HCT116 (cell line): Measurements from ENCODE around the gene RNF31. TPM values are rescaled to one million over a fixed set of nuclear protein-coding genes. Genes with fewer than 3 reads are reported as not detected.

Source experiments
- ATAC-seq: fragments of 200-7000 bp; cut with Tn5 transposase; 2 replicates; pipeline ENCODE4 v1.9.1; 2020; ENCODE audit warnings: mild to moderate bottlenecking, moderate library complexity
- BruUV-seq: library from RNA; stranded (reverse); fragments of 400-500 nt; replicated peaks from 2 replicates; lab custom pipeline; 2021; lab: Mats Ljungman, UMichigan
- CTCF ChIA-PET: fragments of 300-600 bp; sonication (Branson Sonifier 250); formaldehyde crosslinking; loops from one replicate; lab custom pipeline; 2021; ENCODE audit warnings: antibody characterized with exemption; lab: Charles Lee
- POLR2A ChIA-PET: fragments of 300-600, 350-600 bp; sonication (Branson Sonifier 250); formaldehyde crosslinking; loops from one replicate; lab custom pipeline; 2021; ENCODE audit warnings: antibody characterized with exemption; lab: Charles Lee
- RAD21 ChIA-PET, 2 experiments: fragments of 300-600 bp; sonication (Branson Sonifier 250); formaldehyde crosslinking; loops; one replicate each; lab custom pipeline; 2023; ENCODE audit warnings: low total read pairs in 2 of 2; ENCODE audit not compliant: uncharacterized antibody in 2 of 2, unreplicated experiment in 2 of 2, low non-redundant PET in 1 of 2; lab: Charles Lee
- DNase-seq: peaks from one replicate; pipeline ENCODE4 v3.0.0-alpha.2; 2010; ENCODE audit warnings: low read depth, low spot score
- H2AFZ ChIP-seq: fragments of 200-600 bp; shearing (Covaris generic), sonication (generic); 2 replicates; pipeline ENCODE4 v1.6.1; 2017; ENCODE audit warnings: low read depth, mixed run types, mixed read lengths, antibody characterized with exemption, low read length; ENCODE audit not compliant: poor library complexity, severe bottlenecking
- H3K27ac ChIP-seq: 2 replicates; pipeline ENCODE4 v1.5.1; 2012; ENCODE audit warnings: low read depth, low read length
- H3K27me3 ChIP-seq: fragments of 200-600 bp; sonication (generic); 2 replicates; pipeline ENCODE4 v1.6.1; 2016; ENCODE audit warnings: mixed run types, low read length, mixed read lengths; ENCODE audit not compliant: insufficient read depth
- H3K36me3 ChIP-seq, 2 experiments: fragments of 200-500 bp in 1 of 2; fragments of 200-600 bp in 1 of 2; sonication (Bioruptor generic) in 1 of 2; sonication (generic) in 1 of 2; 2 replicates each; pipeline versions ENCODE4 v1.5.1 to v1.6.1; 2014 to 2016; ENCODE audit warnings: low read length in 2 of 2, inconsistent platforms in 1 of 2, mixed read lengths in 1 of 2, mixed run types in 1 of 2; ENCODE audit not compliant: insufficient read depth in 2 of 2, control insufficient read depth in 1 of 2
- H3K4me1 ChIP-seq, 2 experiments: fragments of 200-600 bp in 1 of 2; sonication (generic) in 1 of 2; 2 replicates each; pipeline versions ENCODE4 v1.5.1 to v1.6.1; 2012 to 2017; ENCODE audit warnings: low read length in 2 of 2, inconsistent platforms in 1 of 2, mild to moderate bottlenecking in 1 of 2, mixed read lengths in 1 of 2, mixed run types in 1 of 2, moderate library complexity in 1 of 2; ENCODE audit not compliant: insufficient read depth in 2 of 2, control insufficient read depth in 1 of 2
- H3K4me2 ChIP-seq: fragments of 200-600 bp; sonication (generic); 2 replicates; pipeline ENCODE4 v1.6.1; 2017; ENCODE audit warnings: mixed run types, low read length, mixed read lengths
- H3K4me3 ChIP-seq, 2 experiments: fragments of 200-600 bp in 1 of 2; sonication (generic) in 1 of 2; replicated peaks in 1 of 2; 2 replicates each; pipeline ENCODE4 v1.5.1; 2011 to 2016; ENCODE audit warnings: low read length in 2 of 2, control low read depth in 1 of 2, low read depth in 1 of 2, mild to moderate bottlenecking in 1 of 2, mixed read lengths in 1 of 2, mixed run types in 1 of 2
- H3K79me2 ChIP-seq: fragments of 200-600 bp; sonication (generic); 2 replicates; pipeline ENCODE4 v1.6.1; 2017; ENCODE audit warnings: mild to moderate bottlenecking, mixed run types, low read length, moderate library complexity, mixed read lengths; ENCODE audit not compliant: insufficient read depth
- H3K9ac ChIP-seq: fragments of 200-600 bp; sonication (generic); 2 replicates; pipeline ENCODE4 v1.6.1; 2016; ENCODE audit warnings: low read length, mixed read lengths
- H3K9me2 ChIP-seq: fragments of 200-600 bp; sonication (generic), shearing (Covaris generic); 2 replicates; pipeline ENCODE4 v1.6.1; 2017; ENCODE audit warnings: mixed run types, mild to moderate bottlenecking, moderate library complexity; ENCODE audit not compliant: insufficient read depth
- H3K9me3 ChIP-seq, 2 experiments: fragments of 200-500 bp in 1 of 2; fragments of 200-600 bp in 1 of 2; sonication (Bioruptor generic) in 1 of 2; sonication (generic) in 1 of 2; 2 replicates each; pipeline ENCODE4 v1.6.1; 2014 to 2017; ENCODE audit warnings: low read length in 2 of 2, mixed read lengths in 2 of 2, inconsistent platforms in 1 of 2, low read depth in 1 of 2, mild to moderate bottlenecking in 1 of 2, mixed run types in 1 of 2, moderate library complexity in 1 of 2; ENCODE audit not compliant: control insufficient read depth in 1 of 2, insufficient read depth in 1 of 2
- H4K20me1 ChIP-seq: fragments of 200-600 bp; sonication (generic), shearing (Covaris generic); 2 replicates; pipeline ENCODE4 v1.6.1; 2017; ENCODE audit warnings: mixed run types, mild to moderate bottlenecking, moderate library complexity; ENCODE audit not compliant: insufficient read depth
- CBX3 ChIP-seq: IDR thresholded peaks from 2 replicates; pipeline ENCODE4 v1.6.1; 2012; ENCODE audit warnings: low read depth
- EZH2phosphoT487 ChIP-seq: fragments of 200-600 bp; IDR thresholded peaks from 2 replicates; pipeline ENCODE4 v1.6.1; 2018; ENCODE audit warnings: antibody characterized with exemption, borderline replicate concordance
- POLR2AphosphoS5 ChIP-seq: IDR thresholded peaks from 2 replicates; pipeline ENCODE4 v1.6.1; 2011; ENCODE audit warnings: mild to moderate bottlenecking, low read depth, low read length, moderate library complexity
- RAD21 ChIP-seq: IDR thresholded peaks from 2 replicates; pipeline ENCODE4 v1.6.1; 2012; ENCODE audit warnings: low read depth, mild to moderate bottlenecking
- SP1 ChIP-seq: IDR thresholded peaks from 2 replicates; pipeline ENCODE4 v1.6.1; 2012; ENCODE audit warnings: low read depth
- ZFX ChIP-seq: fragments of 450-650 bp; IDR thresholded peaks from 2 replicates; pipeline ENCODE4 v1.6.1; 2017
- intact Hi-C: fragments of 100-400 bp; cut with micrococcal nuclease; formaldehyde crosslinking; loops from 2 replicates; pipeline ENCODE4 v1.10.0; 2022
- total RNA-seq: library from RNA; stranded (reverse); gene quantifications from one replicate; pipeline ENCODE4 v1.2.1, GENCODE V29; 2021; ENCODE audit not compliant: unreplicated experiment
- TF ChIP-seq, protein P1 (sequence below): IDR thresholded peaks from 2 replicates; pipeline ENCODE4 v1.6.1; 2012; ENCODE audit warnings: low read depth

The RNF31 gene
- total RNA-seq, 1 experiment from 2014 or later, result 78.0 TPM

DNA sequence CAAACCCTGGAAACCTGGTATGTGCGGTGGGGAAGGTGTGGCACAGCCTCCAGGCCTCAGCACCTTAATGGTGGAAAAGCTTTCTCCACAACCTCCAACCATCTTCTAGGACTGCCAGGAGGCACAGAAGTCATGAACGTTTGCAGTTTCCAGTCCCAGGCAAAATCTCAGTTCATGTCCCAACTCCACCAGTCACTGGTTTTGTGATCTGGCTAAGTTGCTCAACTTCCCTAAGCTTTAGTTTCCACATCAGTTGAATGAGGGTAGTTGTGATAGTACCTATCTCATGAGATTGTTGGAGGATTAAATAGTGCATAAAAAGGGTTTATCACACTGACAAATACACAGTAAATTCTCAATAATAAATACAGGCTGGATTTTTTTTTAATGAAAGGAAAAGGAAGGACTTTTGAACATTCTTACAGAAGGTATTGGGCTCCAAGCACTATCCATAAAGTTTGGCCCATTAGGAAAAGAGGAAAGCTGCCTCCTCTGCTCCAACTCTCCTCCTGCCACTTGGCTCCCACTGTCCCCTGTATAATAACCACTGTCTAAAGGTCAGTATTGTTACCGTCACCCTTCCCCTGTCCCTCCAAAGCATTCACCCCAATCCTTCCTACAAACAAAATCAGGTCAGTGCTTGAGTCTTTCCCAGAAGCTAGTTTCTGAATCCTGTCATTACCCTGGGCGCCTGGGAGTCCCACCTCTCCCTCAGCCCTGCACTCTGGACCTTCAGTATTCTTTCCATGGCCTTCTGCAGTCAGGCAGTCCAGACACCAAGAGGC, 46.9 kb upstream of the RNF31 start:
- ATAC-seq, result no peak
- Histone ChIP-seq H3K4me1 (peaks cover 4 to 5% of the 10 kb centered on the region in 2 experiments; a peak in 3 of 4 replicates), H3K9me2 (no peaks in the 10 kb centered on the region)
- RAD21 ChIA-PET, result no interaction called here
- TF ChIP-seq EZH2phosphoT487 (no peak), RAD21 (no peak), ZFX (no peak), CBX3 (no peak), SP1 (no peak), POLR2AphosphoS5 (no peak)
- TF ChIP-seq, protein P1, sequence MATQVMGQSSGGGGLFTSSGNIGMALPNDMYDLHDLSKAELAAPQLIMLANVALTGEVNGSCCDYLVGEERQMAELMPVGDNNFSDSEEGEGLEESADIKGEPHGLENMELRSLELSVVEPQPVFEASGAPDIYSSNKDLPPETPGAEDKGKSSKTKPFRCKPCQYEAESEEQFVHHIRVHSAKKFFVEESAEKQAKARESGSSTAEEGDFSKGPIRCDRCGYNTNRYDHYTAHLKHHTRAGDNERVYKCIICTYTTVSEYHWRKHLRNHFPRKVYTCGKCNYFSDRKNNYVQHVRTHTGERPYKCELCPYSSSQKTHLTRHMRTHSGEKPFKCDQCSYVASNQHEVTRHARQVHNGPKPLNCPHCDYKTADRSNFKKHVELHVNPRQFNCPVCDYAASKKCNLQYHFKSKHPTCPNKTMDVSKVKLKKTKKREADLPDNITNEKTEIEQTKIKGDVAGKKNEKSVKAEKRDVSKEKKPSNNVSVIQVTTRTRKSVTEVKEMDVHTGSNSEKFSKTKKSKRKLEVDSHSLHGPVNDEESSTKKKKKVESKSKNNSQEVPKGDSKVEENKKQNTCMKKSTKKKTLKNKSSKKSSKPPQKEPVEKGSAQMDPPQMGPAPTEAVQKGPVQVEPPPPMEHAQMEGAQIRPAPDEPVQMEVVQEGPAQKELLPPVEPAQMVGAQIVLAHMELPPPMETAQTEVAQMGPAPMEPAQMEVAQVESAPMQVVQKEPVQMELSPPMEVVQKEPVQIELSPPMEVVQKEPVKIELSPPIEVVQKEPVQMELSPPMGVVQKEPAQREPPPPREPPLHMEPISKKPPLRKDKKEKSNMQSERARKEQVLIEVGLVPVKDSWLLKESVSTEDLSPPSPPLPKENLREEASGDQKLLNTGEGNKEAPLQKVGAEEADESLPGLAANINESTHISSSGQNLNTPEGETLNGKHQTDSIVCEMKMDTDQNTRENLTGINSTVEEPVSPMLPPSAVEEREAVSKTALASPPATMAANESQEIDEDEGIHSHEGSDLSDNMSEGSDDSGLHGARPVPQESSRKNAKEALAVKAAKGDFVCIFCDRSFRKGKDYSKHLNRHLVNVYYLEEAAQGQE, result no peak
- TF ChIP-seq, all 23 proteins: peak for 0
- H3K36me3 ChIP-seq, result no peaks in the 10 kb centered on the region
- H3K79me2 ChIP-seq, result no peaks in the 10 kb centered on the region
- ChIA-PET POLR2A (interaction anchor here (0.6 to 1.3 kb wide), 2 partner anchors 8 to 27 kb away, joined by 3 read pairs; no protein-coding TSS in a partner anchor), CTCF (no interaction called here)
- H3K4me2 ChIP-seq, result no peak overlapping the region
- H3K9me3 ChIP-seq, result peaks cover 0 to 5% of the 10 kb centered on the region in 2 experiments; a peak in 1 of 4 replicates
- intact Hi-C loops, result no loop called here
- no peak overlapping the region for H2AFZ ChIP-seq
- H3K4me3 ChIP-seq, result no peak overlapping the region
- no peak overlapping the region for H3K27ac ChIP-seq
- H4K20me1 ChIP-seq, result no peaks in the 10 kb centered on the region
- H3K27me3 ChIP-seq, result no peaks in the 10 kb centered on the region
- DNase-seq, result no peak
- no peak overlapping the region for H3K9ac ChIP-seq
- no TSS peak for BruUV-seq
